Hepatocyte (in vitro differentiated cells): ENCODE results near the gene SLAMF9.

ENCODE experiments used
- EZH2 ChIP-seq: fragments of 200-600 bp; sonication (generic); IDR thresholded peaks from 2 replicates; pipeline ENCODE4 v1.6.1; 2016; ENCODE audit warnings: antibody characterized with exemption, mild to moderate bottlenecking, borderline replicate concordance
- EZH2phosphoT487 ChIP-seq: fragments of 200-600 bp; sonication (generic); IDR thresholded peaks from one replicate; pipeline ENCODE4 v1.6.1; 2018; ENCODE audit warnings: antibody characterized with exemption, mild to moderate bottlenecking, low read depth, moderate library complexity; ENCODE audit not compliant: unreplicated experiment, severe bottlenecking
- TF ChIP-seq, protein P1 (sequence below): fragments of 200-600 bp; sonication (generic); IDR thresholded peaks from 2 replicates; pipeline ENCODE4 v1.5.1; 2016; ENCODE audit warnings: antibody characterized with exemption, mild to moderate bottlenecking; ENCODE audit not compliant: poor library complexity

DNA sequence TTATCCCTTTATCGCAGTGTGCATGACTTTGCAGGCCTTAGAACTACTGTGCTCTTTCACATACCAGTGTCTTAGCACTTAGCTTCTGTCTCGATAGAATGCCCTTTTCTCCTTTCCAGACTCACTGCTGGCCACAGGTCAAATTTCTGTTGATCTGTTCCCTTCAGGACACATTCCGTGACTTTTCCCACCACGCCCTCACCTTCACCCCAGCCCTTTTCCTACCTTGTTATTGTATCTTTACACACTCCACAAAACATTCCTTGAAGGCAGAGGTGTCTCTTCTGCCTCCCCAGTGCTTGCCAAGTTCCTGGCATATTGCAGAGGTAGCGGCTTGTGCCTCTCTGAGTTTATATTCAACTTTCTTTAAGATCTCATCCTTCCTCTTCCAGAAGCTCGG, 4.9 kb downstream of the SLAMF9 start:
- TF ChIP-seq EZH2 (no peak), EZH2phosphoT487 (no peak)
- TF ChIP-seq, protein P1, sequence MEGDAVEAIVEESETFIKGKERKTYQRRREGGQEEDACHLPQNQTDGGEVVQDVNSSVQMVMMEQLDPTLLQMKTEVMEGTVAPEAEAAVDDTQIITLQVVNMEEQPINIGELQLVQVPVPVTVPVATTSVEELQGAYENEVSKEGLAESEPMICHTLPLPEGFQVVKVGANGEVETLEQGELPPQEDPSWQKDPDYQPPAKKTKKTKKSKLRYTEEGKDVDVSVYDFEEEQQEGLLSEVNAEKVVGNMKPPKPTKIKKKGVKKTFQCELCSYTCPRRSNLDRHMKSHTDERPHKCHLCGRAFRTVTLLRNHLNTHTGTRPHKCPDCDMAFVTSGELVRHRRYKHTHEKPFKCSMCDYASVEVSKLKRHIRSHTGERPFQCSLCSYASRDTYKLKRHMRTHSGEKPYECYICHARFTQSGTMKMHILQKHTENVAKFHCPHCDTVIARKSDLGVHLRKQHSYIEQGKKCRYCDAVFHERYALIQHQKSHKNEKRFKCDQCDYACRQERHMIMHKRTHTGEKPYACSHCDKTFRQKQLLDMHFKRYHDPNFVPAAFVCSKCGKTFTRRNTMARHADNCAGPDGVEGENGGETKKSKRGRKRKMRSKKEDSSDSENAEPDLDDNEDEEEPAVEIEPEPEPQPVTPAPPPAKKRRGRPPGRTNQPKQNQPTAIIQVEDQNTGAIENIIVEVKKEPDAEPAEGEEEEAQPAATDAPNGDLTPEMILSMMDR = no peak
